ENCODE data around the gene MATCAP1.

The MATCAP1 gene

GRCh38 chr16:67158637-67159600 is 24.8 kb downstream of the MATCAP1 start:
- no peak overlapping the region for H4K91ac ChIP-seq (ENCODE audit: low read depth, low read length, poor library complexity)
- no peak overlapping the region for H3K4ac ChIP-seq (ENCODE audit: low read length)
- no peak overlapping the region for H3K9ac ChIP-seq (ENCODE audit: low read depth, low read length, poor library complexity)
- peaks cover 75 to 100% (median 99%) of the 10 kb centered on the region in 3 experiments for H3K27me3 ChIP-seq (ENCODE audit: control insufficient read depth in 3 of 3, insufficient read depth in 3 of 3, low read depth in 1 of 3, low read length in 3 of 3)
- H3K4me2 ChIP-seq (ENCODE audit: insufficient read depth, low read length, poor library complexity, severe bottlenecking) = peak overlapping the region; percentile 82
- H3K4me1 ChIP-seq (ENCODE audit: control insufficient read depth in 2 of 2, insufficient read depth in 1 of 2, low read depth in 1 of 2, low read length in 2 of 2) = peaks cover 11 to 14% of the 10 kb centered on the region in 2 donors
- H4K8ac ChIP-seq (ENCODE audit: low read depth, low read length) = no peak overlapping the region
- H3K79me1 ChIP-seq (ENCODE audit: low read depth, low read length) = peaks cover 6% of the 10 kb centered on the region
- no peak for DNase-seq (ENCODE audit: low spot score)
- no peak overlapping the region for H3K14ac ChIP-seq (ENCODE audit: low read length)
- H3K27ac ChIP-seq (replicated peaks; ENCODE audit: low read length) = no peak overlapping the region
- H2BK5ac ChIP-seq (ENCODE audit: low read length) = no peak overlapping the region
- H2AK5ac ChIP-seq (ENCODE audit: low read depth, low read length) = no peak overlapping the region
- H2BK15ac ChIP-seq (ENCODE audit: low read length) = no peak overlapping the region
- H3K23ac ChIP-seq (ENCODE audit: low read depth, low read length, poor library complexity) = peak overlapping the region; percentile 22
- peaks cover 0 to 8% of the 10 kb centered on the region in 2 donors for H3K9me3 ChIP-seq (replicated peaks in 1 of 2; ENCODE audit: control insufficient read depth in 2 of 2, insufficient read depth in 1 of 2, low read depth in 1 of 2, low read length in 2 of 2)
- peak overlapping the region; percentile 51 to 73 for H3K4me3 ChIP-seq (ENCODE audit: low read length in 2 of 2)
- peak overlapping the region; percentile 74 for H3K18ac ChIP-seq (ENCODE audit: low read length)
- H3K36me3 ChIP-seq (replicated peaks in 1 of 2; ENCODE audit: control insufficient read depth in 2 of 2, insufficient read depth in 2 of 2, low read length in 2 of 2) = no peaks in the 10 kb centered on the region
- H2BK12ac ChIP-seq (ENCODE audit: low read length) = no peak overlapping the region
- H2AFZ ChIP-seq (ENCODE audit: low read length) = peak overlapping the region; percentile 98
- H2BK120ac ChIP-seq (ENCODE audit: low read depth, low read length) = no peak overlapping the region
- no CpG with 5 or more reads among the region's 34 CpGs for WGBS, 2 donors (ENCODE audit: extremely low coverage in 2 of 2, insufficient read length in 2 of 2, insufficient replicate concordance in 1 of 2)

- Histone ChIP-seq H3K4me1 (ENCODE audit: control insufficient read depth in 2 of 2, insufficient read depth in 1 of 2, low read depth in 1 of 2, low read length in 2 of 2) (peaks cover 6 to 8% of the 10 kb centered on the region in 2 donors), H3K4me3 (ENCODE audit: low read length in 2 of 2) (no peak overlapping the region), H3K23ac (ENCODE audit: low read depth, low read length, poor library complexity) (no peak overlapping the region), H3K9ac (ENCODE audit: low read depth, low read length, poor library complexity) (no peak overlapping the region), H3K4ac (ENCODE audit: low read length) (no peak overlapping the region), H2BK5ac (ENCODE audit: low read length) (no peak overlapping the region), H3K27ac (replicated peaks; ENCODE audit: low read length) (no peak overlapping the region), H3K27me3 (ENCODE audit: control insufficient read depth in 3 of 3, insufficient read depth in 3 of 3, low read depth in 1 of 3, low read length in 3 of 3) (peaks cover 68 to 99% (median 99%) of the 10 kb centered on the region in 3 experiments), H3K9me3 (replicated peaks in 1 of 2; ENCODE audit: control insufficient read depth in 2 of 2, insufficient read depth in 1 of 2, low read depth in 1 of 2, low read length in 2 of 2) (peaks cover 0 to 8% of the 10 kb centered on the region in 2 donors), H2BK12ac (ENCODE audit: low read length) (no peak overlapping the region), H3K4me2 (ENCODE audit: insufficient read depth, low read length, poor library complexity, severe bottlenecking) (no peak overlapping the region), H3K79me1 (ENCODE audit: low read depth, low read length) (peaks cover 2% of the 10 kb centered on the region), H2AFZ (ENCODE audit: low read length) (no peak overlapping the region), H3K36me3 (replicated peaks in 1 of 2; ENCODE audit: control insufficient read depth in 2 of 2, insufficient read depth in 2 of 2, low read length in 2 of 2) (no peaks in the 10 kb centered on the region), H2BK120ac (ENCODE audit: low read depth, low read length) (no peak overlapping the region), H3K18ac (ENCODE audit: low read length) (no peak overlapping the region), H4K91ac (ENCODE audit: low read depth, low read length, poor library complexity) (no peak overlapping the region), H4K8ac (ENCODE audit: low read depth, low read length) (no peak overlapping the region), H3K14ac (ENCODE audit: low read length) (no peak overlapping the region), H2AK5ac (ENCODE audit: low read depth, low read length) (no peak overlapping the region), H2BK15ac (ENCODE audit: low read length) (no peak overlapping the region)
- WGBS, 2 donors (ENCODE audit: extremely low coverage in 2 of 2, insufficient read length in 2 of 2, insufficient replicate concordance in 1 of 2) = no CpG with 5 or more reads among the region's 7 CpGs
- DNase-seq (ENCODE audit: low spot score) = no peak
Measured at GRCh38 chr16:67157892-67158635, 25.7 kb downstream of the MATCAP1 start.

- Histone ChIP-seq H3K27me3 (ENCODE audit: control insufficient read depth in 3 of 3, insufficient read depth in 3 of 3, low read depth in 1 of 3, low read length in 3 of 3) (peaks cover 63 to 96% (median 96%) of the 10 kb centered on the region in 3 experiments), H3K4me2 (ENCODE audit: insufficient read depth, low read length, poor library complexity, severe bottlenecking) (no peak overlapping the region), H3K18ac (ENCODE audit: low read length) (no peak overlapping the region), H3K36me3 (replicated peaks in 1 of 2; ENCODE audit: control insufficient read depth in 2 of 2, insufficient read depth in 2 of 2, low read length in 2 of 2) (no peaks in the 10 kb centered on the region), H3K27ac (replicated peaks; ENCODE audit: low read length) (no peak overlapping the region), H2AFZ (ENCODE audit: low read length) (no peak overlapping the region), H3K23ac (ENCODE audit: low read depth, low read length, poor library complexity) (no peak overlapping the region), H4K91ac (ENCODE audit: low read depth, low read length, poor library complexity) (no peak overlapping the region), H2AK5ac (ENCODE audit: low read depth, low read length) (no peak overlapping the region), H3K4me3 (ENCODE audit: low read length in 2 of 2) (no peak overlapping the region), H4K8ac (ENCODE audit: low read depth, low read length) (no peak overlapping the region), H3K14ac (ENCODE audit: low read length) (no peak overlapping the region), H3K79me1 (ENCODE audit: low read depth, low read length) (peaks cover 2% of the 10 kb centered on the region), H2BK15ac (ENCODE audit: low read length) (no peak overlapping the region), H3K4ac (ENCODE audit: low read length) (no peak overlapping the region), H2BK12ac (ENCODE audit: low read length) (no peak overlapping the region), H2BK120ac (ENCODE audit: low read depth, low read length) (no peak overlapping the region), H3K4me1 (ENCODE audit: control insufficient read depth in 2 of 2, insufficient read depth in 1 of 2, low read depth in 1 of 2, low read length in 2 of 2) (peaks cover 4 to 5% of the 10 kb centered on the region in 2 donors), H3K9ac (ENCODE audit: low read depth, low read length, poor library complexity) (no peak overlapping the region), H2BK5ac (ENCODE audit: low read length) (no peak overlapping the region), H3K9me3 (replicated peaks in 1 of 2; ENCODE audit: control insufficient read depth in 2 of 2, insufficient read depth in 1 of 2, low read depth in 1 of 2, low read length in 2 of 2) (peaks cover 0 to 8% of the 10 kb centered on the region in 2 donors)
- WGBS, 2 donors (ENCODE audit: extremely low coverage in 2 of 2, insufficient read length in 2 of 2, insufficient replicate concordance in 1 of 2) = no CpG with 5 or more reads among the region's 7 CpGs
- no peak for DNase-seq (ENCODE audit: low spot score)
Measured at GRCh38 chr16:67157106-67157748, 26.5 kb downstream of the MATCAP1 start.
